HG03457 (cell line): ENCODE data around the gene SIDT1.

ENCODE experiments used
- ATAC-seq: cut with Tn5 transposase; IDR thresholded peaks from one replicate; pipeline ENCODE4 v1.9.1; 2021; ENCODE audit warnings: moderate number of reproducible peaks; ENCODE audit not compliant: unreplicated experiment

Gene SIDT1

GRCh38 chr3:113678773-113679172 is 146.4 kb downstream of the SIDT1 start:
- no peak for ATAC-seq
